Right lobe of liver (tissue), 4 donors: ENCODE results near the gene SFI1.

Experiments used
- POLR2A ChIP-seq: fragments of 450-650 bp; IDR thresholded peaks from one replicate; pipeline ENCODE4 v1.6.1; 2017; ENCODE audit warnings: antibody characterized with exemption, mild to moderate bottlenecking
- TF ChIP-seq, protein P1 (sequence below), 4 donors: fragments of 200-600 bp in 3 of 4; fragments of 450-650 bp in 1 of 4; IDR thresholded peaks; one replicate each; pipeline versions ENCODE4 v1.5.1 to v1.8.0; 2016 to 2022; ENCODE audit warnings: antibody characterized with exemption in 4 of 4, mild to moderate bottlenecking in 2 of 4
- donor health status: DM: no; HTN: no; CAD: no.
- donor health status: DM: no; HTN: no; CAD: no.
- donor health status: DM: no; HTN: yes; CAD: no.

DNA sequence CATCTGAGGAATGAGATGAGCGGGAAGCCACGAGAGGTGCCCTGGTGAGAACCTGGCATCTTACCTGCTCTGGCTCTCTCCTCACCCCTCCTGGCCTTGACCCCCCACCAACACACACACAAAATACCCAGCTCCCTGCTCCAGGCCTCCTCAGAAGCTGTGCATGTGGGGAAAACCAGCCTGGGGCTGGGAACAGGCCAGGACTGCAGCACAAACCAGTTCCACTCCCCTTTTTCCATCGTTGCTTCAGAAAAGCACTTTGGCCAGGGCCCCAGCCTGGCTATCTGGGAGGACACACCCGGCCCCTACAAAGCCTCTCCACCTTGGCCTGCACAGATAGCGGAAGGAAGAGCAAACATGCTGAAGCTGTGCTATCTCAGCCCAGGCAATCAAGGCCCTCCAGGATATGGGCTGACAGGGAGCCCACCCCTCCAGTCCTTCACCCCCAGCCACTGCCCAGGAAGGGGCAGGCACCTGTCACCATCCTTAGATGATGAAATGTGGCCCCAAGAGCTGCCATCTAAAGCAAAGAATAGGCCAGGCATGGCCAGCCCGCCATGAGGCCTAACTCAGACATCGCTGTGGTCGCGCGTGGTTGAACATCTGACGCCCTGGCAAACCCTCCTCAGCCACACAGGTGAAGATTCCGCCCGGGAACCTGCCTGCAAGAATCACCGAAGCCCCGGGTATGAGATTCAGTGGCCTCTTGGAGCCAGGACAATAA lies 130.3 kb downstream of the SFI1 start:
- TF ChIP-seq, protein P1, sequence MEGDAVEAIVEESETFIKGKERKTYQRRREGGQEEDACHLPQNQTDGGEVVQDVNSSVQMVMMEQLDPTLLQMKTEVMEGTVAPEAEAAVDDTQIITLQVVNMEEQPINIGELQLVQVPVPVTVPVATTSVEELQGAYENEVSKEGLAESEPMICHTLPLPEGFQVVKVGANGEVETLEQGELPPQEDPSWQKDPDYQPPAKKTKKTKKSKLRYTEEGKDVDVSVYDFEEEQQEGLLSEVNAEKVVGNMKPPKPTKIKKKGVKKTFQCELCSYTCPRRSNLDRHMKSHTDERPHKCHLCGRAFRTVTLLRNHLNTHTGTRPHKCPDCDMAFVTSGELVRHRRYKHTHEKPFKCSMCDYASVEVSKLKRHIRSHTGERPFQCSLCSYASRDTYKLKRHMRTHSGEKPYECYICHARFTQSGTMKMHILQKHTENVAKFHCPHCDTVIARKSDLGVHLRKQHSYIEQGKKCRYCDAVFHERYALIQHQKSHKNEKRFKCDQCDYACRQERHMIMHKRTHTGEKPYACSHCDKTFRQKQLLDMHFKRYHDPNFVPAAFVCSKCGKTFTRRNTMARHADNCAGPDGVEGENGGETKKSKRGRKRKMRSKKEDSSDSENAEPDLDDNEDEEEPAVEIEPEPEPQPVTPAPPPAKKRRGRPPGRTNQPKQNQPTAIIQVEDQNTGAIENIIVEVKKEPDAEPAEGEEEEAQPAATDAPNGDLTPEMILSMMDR (IDR thresholded peaks at IDR 0.05): no peak
- TF ChIP-seq POLR2A: no peak
